ENCODE data around the gene ZNF79. TPM values are rescaled to one million over a fixed set of nuclear protein-coding genes. Genes with fewer than 3 reads are reported as not detected.

The ZNF79 gene
- total and polyA plus RNA-seq, 2 experiments from 2014 or later, result 2.2 to 6.3 TPM

DNA sequence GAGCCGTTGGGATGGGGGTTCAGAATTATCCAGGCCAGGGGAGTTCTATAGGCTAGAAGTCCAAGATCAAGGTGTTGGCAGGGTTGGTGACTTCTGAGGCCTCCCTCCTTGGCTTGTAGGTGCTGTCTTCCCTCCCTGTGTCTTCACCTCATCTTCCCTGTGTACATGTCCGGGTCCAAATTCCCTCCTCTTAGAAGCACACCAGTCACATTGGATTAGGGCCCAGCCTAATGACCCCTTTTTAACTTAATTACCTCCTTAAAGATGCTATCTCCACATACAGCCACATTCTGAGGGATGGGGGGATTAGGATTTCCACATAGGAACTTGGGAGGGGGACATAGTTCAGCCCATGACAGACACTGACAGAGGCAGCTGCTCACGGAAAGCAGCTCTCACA lies 39.2 kb downstream of the ZNF79 start:
- Histone ChIP-seq H3K4me1 (ENCODE audit: insufficient read depth) (no peaks in the 10 kb centered on the region), H3F3A (replicated peaks; ENCODE audit: low read depth) (no peaks in the 10 kb centered on the region), H3K4me3 (no peak overlapping the region), H3K27me3 (ENCODE audit: insufficient read depth) (no peaks in the 10 kb centered on the region), H3K27ac (ENCODE audit: low read depth) (no peak overlapping the region), H3K36me3 (ENCODE audit: insufficient read depth) (peaks cover 9% of the 10 kb centered on the region; the same call in 1 of the 2 replicates), H3K9me2 (ENCODE audit: insufficient read depth) (no peaks in the 10 kb centered on the region), H4K20me1 (replicated peaks; ENCODE audit: insufficient read depth) (no peaks in the 10 kb centered on the region), H2AFZ (no peak overlapping the region), H3K4me2 (no peak overlapping the region), H3K79me2 (replicated peaks; ENCODE audit: insufficient read depth) (no peaks in the 10 kb centered on the region)
- Mint-ChIP-seq H3K4me3 (no peak overlapping the region), H3K9me3 (no peaks in the 10 kb centered on the region), H3K4me1 (no peaks in the 10 kb centered on the region), H3K27me3 (ENCODE audit: insufficient read depth, low read depth, poor library complexity) (no peaks in the 10 kb centered on the region), H3K36me3 (ENCODE audit: low read depth) (peaks cover 31% of the 10 kb centered on the region), H3K27ac (no peak overlapping the region)
- DNase-seq (ENCODE audit: low spot score), result no peak
- TF ChIP-seq, protein P1, sequence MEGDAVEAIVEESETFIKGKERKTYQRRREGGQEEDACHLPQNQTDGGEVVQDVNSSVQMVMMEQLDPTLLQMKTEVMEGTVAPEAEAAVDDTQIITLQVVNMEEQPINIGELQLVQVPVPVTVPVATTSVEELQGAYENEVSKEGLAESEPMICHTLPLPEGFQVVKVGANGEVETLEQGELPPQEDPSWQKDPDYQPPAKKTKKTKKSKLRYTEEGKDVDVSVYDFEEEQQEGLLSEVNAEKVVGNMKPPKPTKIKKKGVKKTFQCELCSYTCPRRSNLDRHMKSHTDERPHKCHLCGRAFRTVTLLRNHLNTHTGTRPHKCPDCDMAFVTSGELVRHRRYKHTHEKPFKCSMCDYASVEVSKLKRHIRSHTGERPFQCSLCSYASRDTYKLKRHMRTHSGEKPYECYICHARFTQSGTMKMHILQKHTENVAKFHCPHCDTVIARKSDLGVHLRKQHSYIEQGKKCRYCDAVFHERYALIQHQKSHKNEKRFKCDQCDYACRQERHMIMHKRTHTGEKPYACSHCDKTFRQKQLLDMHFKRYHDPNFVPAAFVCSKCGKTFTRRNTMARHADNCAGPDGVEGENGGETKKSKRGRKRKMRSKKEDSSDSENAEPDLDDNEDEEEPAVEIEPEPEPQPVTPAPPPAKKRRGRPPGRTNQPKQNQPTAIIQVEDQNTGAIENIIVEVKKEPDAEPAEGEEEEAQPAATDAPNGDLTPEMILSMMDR (conservative IDR thresholded peaks at IDR 0.05; ENCODE audit: low read depth in 2 of 2), result no peak
- TF ChIP-seq JUNB (IDR thresholded peaks at IDR 0.05; ENCODE audit: unreplicated experiment) (no peak), POLR2AphosphoS5 (IDR thresholded peaks at IDR 0.05; ENCODE audit: low read depth) (no peak), CREB1 (CRISPR knock-in tag; IDR thresholded peaks at IDR 0.05; ENCODE audit: low read depth) (no peak), ZNF331 (CRISPR knock-in tag; IDR thresholded peaks at IDR 0.05; ENCODE audit: low read depth) (no peak), ZNF114 (CRISPR knock-in tag; IDR thresholded peaks at IDR 0.05) (no peak), NANOG (IDR thresholded peaks at IDR 0.05; ENCODE audit: borderline replicate concordance) (no peak), EZH2 (IDR thresholded peaks at IDR 0.05; ENCODE audit: low read depth, unreplicated experiment) (no peak), EZH2phosphoT487 (IDR thresholded peaks at IDR 0.05; ENCODE audit: unreplicated experiment) (no peak), STAT1 (IDR thresholded peaks at IDR 0.05; ENCODE audit: unreplicated experiment) (no peak)
- TF ChIP-seq, protein P2, sequence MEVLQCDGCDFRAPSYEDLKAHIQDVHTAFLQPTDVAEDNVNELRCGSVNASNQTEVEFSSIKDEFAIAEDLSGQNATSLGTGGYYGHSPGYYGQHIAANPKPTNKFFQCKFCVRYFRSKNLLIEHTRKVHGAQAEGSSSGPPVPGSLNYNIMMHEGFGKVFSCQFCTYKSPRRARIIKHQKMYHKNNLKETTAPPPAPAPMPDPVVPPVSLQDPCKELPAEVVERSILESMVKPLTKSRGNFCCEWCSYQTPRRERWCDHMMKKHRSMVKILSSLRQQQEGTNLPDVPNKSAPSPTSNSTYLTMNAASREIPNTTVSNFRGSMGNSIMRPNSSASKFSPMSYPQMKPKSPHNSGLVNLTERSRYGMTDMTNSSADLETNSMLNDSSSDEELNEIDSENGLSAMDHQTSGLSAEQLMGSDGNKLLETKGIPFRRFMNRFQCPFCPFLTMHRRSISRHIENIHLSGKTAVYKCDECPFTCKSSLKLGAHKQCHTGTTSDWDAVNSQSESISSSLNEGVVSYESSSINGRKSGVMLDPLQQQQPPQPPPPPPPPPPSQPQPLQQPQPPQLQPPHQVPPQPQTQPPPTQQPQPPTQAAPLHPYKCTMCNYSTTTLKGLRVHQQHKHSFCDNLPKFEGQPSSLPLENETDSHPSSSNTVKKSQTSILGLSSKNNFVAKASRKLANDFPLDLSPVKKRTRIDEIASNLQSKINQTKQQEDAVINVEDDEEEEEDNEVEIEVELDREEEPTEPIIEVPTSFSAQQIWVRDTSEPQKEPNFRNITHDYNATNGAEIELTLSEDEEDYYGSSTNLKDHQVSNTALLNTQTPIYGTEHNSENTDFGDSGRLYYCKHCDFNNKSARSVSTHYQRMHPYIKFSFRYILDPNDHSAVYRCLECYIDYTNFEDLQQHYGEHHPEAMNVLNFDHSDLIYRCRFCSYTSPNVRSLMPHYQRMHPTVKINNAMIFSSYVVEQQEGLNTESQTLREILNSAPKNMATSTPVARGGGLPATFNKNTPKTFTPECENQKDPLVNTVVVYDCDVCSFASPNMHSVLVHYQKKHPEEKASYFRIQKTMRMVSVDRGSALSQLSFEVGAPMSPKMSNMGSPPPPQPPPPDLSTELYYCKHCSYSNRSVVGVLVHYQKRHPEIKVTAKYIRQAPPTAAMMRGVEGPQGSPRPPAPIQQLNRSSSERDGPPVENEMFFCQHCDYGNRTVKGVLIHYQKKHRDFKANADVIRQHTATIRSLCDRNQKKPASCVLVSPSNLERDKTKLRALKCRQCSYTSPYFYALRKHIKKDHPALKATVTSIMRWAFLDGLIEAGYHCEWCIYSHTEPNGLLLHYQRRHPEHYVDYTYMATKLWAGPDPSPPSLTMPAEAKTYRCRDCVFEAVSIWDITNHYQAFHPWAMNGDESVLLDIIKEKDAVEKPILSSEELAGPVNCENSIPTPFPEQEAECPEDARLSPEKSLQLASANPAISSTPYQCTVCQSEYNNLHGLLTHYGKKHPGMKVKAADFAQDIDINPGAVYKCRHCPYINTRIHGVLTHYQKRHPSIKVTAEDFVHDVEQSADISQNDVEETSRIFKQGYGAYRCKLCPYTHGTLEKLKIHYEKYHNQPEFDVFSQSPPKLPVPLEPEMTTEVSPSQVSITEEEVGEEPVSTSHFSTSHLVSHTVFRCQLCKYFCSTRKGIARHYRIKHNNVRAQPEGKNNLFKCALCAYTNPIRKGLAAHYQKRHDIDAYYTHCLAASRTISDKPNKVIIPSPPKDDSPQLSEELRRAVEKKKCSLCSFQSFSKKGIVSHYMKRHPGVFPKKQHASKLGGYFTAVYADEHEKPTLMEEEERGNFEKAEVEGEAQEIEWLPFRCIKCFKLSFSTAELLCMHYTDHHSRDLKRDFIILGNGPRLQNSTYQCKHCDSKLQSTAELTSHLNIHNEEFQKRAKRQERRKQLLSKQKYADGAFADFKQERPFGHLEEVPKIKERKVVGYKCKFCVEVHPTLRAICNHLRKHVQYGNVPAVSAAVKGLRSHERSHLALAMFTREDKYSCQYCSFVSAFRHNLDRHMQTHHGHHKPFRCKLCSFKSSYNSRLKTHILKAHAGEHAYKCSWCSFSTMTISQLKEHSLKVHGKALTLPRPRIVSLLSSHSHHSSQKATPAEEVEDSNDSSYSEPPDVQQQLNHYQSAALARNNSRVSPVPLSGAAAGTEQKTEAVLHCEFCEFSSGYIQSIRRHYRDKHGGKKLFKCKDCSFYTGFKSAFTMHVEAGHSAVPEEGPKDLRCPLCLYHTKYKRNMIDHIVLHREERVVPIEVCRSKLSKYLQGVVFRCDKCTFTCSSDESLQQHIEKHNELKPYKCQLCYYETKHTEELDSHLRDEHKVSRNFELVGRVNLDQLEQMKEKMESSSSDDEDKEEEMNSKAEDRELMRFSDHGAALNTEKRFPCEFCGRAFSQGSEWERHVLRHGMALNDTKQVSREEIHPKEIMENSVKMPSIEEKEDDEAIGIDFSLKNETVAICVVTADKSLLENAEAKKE (CRISPR knock-in tag; IDR thresholded peaks at IDR 0.05), result no peak
- TF ChIP-seq, protein P3, sequence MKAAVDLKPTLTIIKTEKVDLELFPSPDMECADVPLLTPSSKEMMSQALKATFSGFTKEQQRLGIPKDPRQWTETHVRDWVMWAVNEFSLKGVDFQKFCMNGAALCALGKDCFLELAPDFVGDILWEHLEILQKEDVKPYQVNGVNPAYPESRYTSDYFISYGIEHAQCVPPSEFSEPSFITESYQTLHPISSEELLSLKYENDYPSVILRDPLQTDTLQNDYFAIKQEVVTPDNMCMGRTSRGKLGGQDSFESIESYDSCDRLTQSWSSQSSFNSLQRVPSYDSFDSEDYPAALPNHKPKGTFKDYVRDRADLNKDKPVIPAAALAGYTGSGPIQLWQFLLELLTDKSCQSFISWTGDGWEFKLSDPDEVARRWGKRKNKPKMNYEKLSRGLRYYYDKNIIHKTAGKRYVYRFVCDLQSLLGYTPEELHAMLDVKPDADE (IDR thresholded peaks at IDR 0.05), result no peak
- TF ChIP-seq, protein P4, sequence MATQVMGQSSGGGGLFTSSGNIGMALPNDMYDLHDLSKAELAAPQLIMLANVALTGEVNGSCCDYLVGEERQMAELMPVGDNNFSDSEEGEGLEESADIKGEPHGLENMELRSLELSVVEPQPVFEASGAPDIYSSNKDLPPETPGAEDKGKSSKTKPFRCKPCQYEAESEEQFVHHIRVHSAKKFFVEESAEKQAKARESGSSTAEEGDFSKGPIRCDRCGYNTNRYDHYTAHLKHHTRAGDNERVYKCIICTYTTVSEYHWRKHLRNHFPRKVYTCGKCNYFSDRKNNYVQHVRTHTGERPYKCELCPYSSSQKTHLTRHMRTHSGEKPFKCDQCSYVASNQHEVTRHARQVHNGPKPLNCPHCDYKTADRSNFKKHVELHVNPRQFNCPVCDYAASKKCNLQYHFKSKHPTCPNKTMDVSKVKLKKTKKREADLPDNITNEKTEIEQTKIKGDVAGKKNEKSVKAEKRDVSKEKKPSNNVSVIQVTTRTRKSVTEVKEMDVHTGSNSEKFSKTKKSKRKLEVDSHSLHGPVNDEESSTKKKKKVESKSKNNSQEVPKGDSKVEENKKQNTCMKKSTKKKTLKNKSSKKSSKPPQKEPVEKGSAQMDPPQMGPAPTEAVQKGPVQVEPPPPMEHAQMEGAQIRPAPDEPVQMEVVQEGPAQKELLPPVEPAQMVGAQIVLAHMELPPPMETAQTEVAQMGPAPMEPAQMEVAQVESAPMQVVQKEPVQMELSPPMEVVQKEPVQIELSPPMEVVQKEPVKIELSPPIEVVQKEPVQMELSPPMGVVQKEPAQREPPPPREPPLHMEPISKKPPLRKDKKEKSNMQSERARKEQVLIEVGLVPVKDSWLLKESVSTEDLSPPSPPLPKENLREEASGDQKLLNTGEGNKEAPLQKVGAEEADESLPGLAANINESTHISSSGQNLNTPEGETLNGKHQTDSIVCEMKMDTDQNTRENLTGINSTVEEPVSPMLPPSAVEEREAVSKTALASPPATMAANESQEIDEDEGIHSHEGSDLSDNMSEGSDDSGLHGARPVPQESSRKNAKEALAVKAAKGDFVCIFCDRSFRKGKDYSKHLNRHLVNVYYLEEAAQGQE (IDR thresholded peaks at IDR 0.05; ENCODE audit: unreplicated experiment), result no peak
- no peak for ATAC-seq

Data from GM23338 (cell line).